Measurements from ENCODE around the gene PABPC4L. TPM values are rescaled to one million over a fixed set of nuclear protein-coding genes. Genes with fewer than 3 reads are reported as not detected.
"Not testable (repeated sequence)": the region's sequence is repeated elsewhere in the genome, so short reads cannot be mapped to it uniquely, and the experiment has no call there.

PABPC4L gene
- not detected for polyA plus RNA-seq (2012; ENCODE audit: missing spikeins)

- FAIRE-seq: no peak
- no peak for DNase-seq (ENCODE audit: insufficient read length)
- TF ChIP-seq TAF1 (IDR thresholded peaks at IDR 0.05; ENCODE audit: borderline replicate concordance, low read depth, low read length) (no peak), POLR2AphosphoS5 (IDR thresholded peaks at IDR 0.05; ENCODE audit: low read depth, low read length) (no peak)
These were observed at the start of gene PABPC4L for GRCh38 chr4:134201216-134202161. TSS of gene PABPC4L (minus strand) at chr4:134201789. CDS start at chr4:134201019, 770 bp downstream.

- no peak for DNase-seq (ENCODE audit: insufficient read length)
- FAIRE-seq: no peak
- no peak for TF ChIP-seq TAF1 (IDR thresholded peaks at IDR 0.05; ENCODE audit: borderline replicate concordance, low read depth, low read length)
- TF ChIP-seq POLR2A (IDR thresholded peaks at IDR 0.05; ENCODE audit: low read depth, low read length): no peak
These were observed 49.7 kb upstream of the PABPC4L start for GRCh38 chr4:134251322-134251721.

GRCh38 chr4:134243742-134244713 lies 42.4 kb upstream of the PABPC4L start:
- FAIRE-seq: no peak

GRCh38 chr4:134219043-134219442 lies 17.5 kb upstream of the PABPC4L start:
- TF ChIP-seq TAF1 (IDR thresholded peaks at IDR 0.05; ENCODE audit: borderline replicate concordance, low read depth, low read length): no peak
- TF ChIP-seq POLR2AphosphoS5 (IDR thresholded peaks at IDR 0.05; ENCODE audit: low read depth, low read length): no peak
- no peak for TF ChIP-seq POLR2A (IDR thresholded peaks at IDR 0.05; ENCODE audit: low read depth, low read length)
- no peak for DNase-seq (ENCODE audit: insufficient read length)
- FAIRE-seq: no peak

More at GRCh38 chr4:134243742-134244713, 42.4 kb upstream of the PABPC4L start:
- TF ChIP-seq TAF1 (IDR thresholded peaks at IDR 0.05; ENCODE audit: borderline replicate concordance, low read depth, low read length) (no peak), POLR2AphosphoS5 (IDR thresholded peaks at IDR 0.05; ENCODE audit: low read depth, low read length) (no peak), POLR2A (IDR thresholded peaks at IDR 0.05; ENCODE audit: low read depth, low read length) (no peak)
- no peak for DNase-seq (ENCODE audit: insufficient read length)

GRCh38 chr4:134216411-134216810 lies 14.8 kb upstream of the PABPC4L start:
- no peak for DNase-seq (ENCODE audit: insufficient read length)
- no peak for FAIRE-seq
- no peak for TF ChIP-seq POLR2A (IDR thresholded peaks at IDR 0.05; ENCODE audit: low read depth, low read length)
- TF ChIP-seq POLR2AphosphoS5 (IDR thresholded peaks at IDR 0.05; ENCODE audit: low read depth, low read length): no peak
- TF ChIP-seq TAF1 (IDR thresholded peaks at IDR 0.05; ENCODE audit: borderline replicate concordance, low read depth, low read length): no peak

- TF ChIP-seq POLR2A (IDR thresholded peaks at IDR 0.05; ENCODE audit: low read depth, low read length): no peak
- TF ChIP-seq POLR2AphosphoS5 (IDR thresholded peaks at IDR 0.05; ENCODE audit: low read depth, low read length): no peak
- TF ChIP-seq TAF1 (IDR thresholded peaks at IDR 0.05; ENCODE audit: borderline replicate concordance, low read depth, low read length): no peak
- DNase-seq (ENCODE audit: insufficient read length) (no peak), FAIRE-seq (no peak)
These were observed 14.2 kb upstream of the PABPC4L start for GRCh38 chr4:134215620-134216344.

GRCh38 chr4:134207955-134208354 lies 6.4 kb upstream of the PABPC4L start:
- not testable (repeated sequence) for FAIRE-seq; DNase-seq (ENCODE audit: insufficient read length)

- FAIRE-seq: no peak
- no peak for DNase-seq (ENCODE audit: insufficient read length)
- TF ChIP-seq POLR2AphosphoS5 (IDR thresholded peaks at IDR 0.05; ENCODE audit: low read depth, low read length) (no peak), POLR2A (IDR thresholded peaks at IDR 0.05; ENCODE audit: low read depth, low read length) (no peak), TAF1 (IDR thresholded peaks at IDR 0.05; ENCODE audit: borderline replicate concordance, low read depth, low read length) (no peak)
These were observed 772 bp upstream of the PABPC4L start for GRCh38 chr4:134202166-134202956.

GRCh38 chr4:134200811-134201215 lies 776 bp downstream of the PABPC4L start:
- no peak for TF ChIP-seq POLR2A (IDR thresholded peaks at IDR 0.05; ENCODE audit: low read depth, low read length)
- no peak for TF ChIP-seq TAF1 (IDR thresholded peaks at IDR 0.05; ENCODE audit: borderline replicate concordance, low read depth, low read length)
- no peak for TF ChIP-seq POLR2AphosphoS5 (IDR thresholded peaks at IDR 0.05; ENCODE audit: low read depth, low read length)
- FAIRE-seq (no peak), DNase-seq (ENCODE audit: insufficient read length) (no peak)

GRCh38 chr4:134189949-134190348 lies 11.6 kb downstream of the PABPC4L start:
- DNase-seq (ENCODE audit: insufficient read length): no peak
- TF ChIP-seq POLR2AphosphoS5 (IDR thresholded peaks at IDR 0.05; ENCODE audit: low read depth, low read length) (no peak), POLR2A (IDR thresholded peaks at IDR 0.05; ENCODE audit: low read depth, low read length) (no peak), TAF1 (IDR thresholded peaks at IDR 0.05; ENCODE audit: borderline replicate concordance, low read depth, low read length) (no peak)
- FAIRE-seq: no peak

Data from GM12892 (cell line).